D721Med (cell line): ENCODE measurements around the gene PLA2G6.
A peak's percentile ranks its signal among the peaks of the same experiment; 100 is the strongest.

ENCODE experiments used
- DNase-seq: peaks from one replicate; pipeline ENCODE4 v3.0.0; 2011; ENCODE audit warnings: low spot score; ENCODE audit not compliant: insufficient read length
- FAIRE-seq: peaks from 2 replicates; lab custom pipeline; 2011; peaks lifted over from hg19 to GRCh38; lab: Jason Lieb, UNC
- TF ChIP-seq, protein P1 (sequence below): IDR thresholded peaks from 2 replicates; pipeline ENCODE4 v1.5.1; 2012; ENCODE audit warnings: mild to moderate bottlenecking, control low read depth; ENCODE audit not compliant: insufficient read depth; ENCODE audit errors: missing control alignments

The PLA2G6 gene, protein sequence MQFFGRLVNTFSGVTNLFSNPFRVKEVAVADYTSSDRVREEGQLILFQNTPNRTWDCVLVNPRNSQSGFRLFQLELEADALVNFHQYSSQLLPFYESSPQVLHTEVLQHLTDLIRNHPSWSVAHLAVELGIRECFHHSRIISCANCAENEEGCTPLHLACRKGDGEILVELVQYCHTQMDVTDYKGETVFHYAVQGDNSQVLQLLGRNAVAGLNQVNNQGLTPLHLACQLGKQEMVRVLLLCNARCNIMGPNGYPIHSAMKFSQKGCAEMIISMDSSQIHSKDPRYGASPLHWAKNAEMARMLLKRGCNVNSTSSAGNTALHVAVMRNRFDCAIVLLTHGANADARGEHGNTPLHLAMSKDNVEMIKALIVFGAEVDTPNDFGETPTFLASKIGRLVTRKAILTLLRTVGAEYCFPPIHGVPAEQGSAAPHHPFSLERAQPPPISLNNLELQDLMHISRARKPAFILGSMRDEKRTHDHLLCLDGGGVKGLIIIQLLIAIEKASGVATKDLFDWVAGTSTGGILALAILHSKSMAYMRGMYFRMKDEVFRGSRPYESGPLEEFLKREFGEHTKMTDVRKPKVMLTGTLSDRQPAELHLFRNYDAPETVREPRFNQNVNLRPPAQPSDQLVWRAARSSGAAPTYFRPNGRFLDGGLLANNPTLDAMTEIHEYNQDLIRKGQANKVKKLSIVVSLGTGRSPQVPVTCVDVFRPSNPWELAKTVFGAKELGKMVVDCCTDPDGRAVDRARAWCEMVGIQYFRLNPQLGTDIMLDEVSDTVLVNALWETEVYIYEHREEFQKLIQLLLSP

DNA sequence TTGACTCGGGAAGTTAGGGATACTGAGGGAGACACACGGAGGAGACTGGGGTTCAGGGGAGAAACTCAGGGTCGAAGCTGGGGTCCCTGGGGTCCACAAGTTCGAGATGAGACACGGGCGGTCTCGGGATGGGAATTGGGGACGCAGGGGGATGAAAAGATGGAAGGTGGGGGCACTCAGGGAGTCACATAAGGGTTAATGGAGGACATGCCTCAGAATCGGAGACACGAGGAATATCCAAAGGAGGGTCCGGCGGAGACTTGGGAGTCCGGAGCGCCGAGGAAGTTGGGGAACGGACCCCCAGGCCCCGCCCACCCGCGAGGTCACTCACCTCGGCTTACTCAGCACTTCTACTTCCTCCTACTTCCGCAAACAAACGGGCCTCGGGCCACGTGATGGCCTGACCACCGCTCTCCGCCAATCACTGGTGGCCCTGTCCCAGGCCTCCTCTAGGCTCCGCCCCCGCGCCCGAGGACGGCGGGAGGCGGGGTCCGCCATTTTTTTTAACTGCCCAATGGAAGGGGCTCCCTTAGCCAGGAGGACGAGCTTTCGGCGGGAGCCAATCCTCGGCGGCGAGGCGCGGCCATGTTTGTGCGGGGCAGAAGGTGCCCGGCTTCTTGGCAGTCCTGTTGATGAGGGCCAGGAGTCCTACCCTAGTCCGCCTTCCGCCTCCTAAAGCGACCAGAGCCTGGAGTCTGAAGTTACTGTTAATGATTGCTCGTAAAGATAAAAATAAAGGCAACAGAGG lies at the start of gene PLA2G6:
TSS of gene PLA2G6 (minus strand) at position 378 of the 748 bp plus-strand sequence. CDS start 12,404 bp downstream, outside the sequence.
- no peak for FAIRE-seq
- TF ChIP-seq, protein P1, sequence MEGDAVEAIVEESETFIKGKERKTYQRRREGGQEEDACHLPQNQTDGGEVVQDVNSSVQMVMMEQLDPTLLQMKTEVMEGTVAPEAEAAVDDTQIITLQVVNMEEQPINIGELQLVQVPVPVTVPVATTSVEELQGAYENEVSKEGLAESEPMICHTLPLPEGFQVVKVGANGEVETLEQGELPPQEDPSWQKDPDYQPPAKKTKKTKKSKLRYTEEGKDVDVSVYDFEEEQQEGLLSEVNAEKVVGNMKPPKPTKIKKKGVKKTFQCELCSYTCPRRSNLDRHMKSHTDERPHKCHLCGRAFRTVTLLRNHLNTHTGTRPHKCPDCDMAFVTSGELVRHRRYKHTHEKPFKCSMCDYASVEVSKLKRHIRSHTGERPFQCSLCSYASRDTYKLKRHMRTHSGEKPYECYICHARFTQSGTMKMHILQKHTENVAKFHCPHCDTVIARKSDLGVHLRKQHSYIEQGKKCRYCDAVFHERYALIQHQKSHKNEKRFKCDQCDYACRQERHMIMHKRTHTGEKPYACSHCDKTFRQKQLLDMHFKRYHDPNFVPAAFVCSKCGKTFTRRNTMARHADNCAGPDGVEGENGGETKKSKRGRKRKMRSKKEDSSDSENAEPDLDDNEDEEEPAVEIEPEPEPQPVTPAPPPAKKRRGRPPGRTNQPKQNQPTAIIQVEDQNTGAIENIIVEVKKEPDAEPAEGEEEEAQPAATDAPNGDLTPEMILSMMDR: no peak
- DNase-seq: peak; percentile 72

GRCh38 chr22:38230916-38231315 lies 49.3 kb upstream of the PLA2G6 start:
- FAIRE-seq: no peak
- TF ChIP-seq, protein P1: no peak

GRCh38 chr22:38230108-38230825 lies 48.6 kb upstream of the PLA2G6 start:
- TF ChIP-seq, protein P1: peak; percentile 40
- no peak for DNase-seq
- no peak for FAIRE-seq

More at GRCh38 chr22:38230916-38231315, 49.3 kb upstream of the PLA2G6 start:
- no peak for DNase-seq

DNA sequence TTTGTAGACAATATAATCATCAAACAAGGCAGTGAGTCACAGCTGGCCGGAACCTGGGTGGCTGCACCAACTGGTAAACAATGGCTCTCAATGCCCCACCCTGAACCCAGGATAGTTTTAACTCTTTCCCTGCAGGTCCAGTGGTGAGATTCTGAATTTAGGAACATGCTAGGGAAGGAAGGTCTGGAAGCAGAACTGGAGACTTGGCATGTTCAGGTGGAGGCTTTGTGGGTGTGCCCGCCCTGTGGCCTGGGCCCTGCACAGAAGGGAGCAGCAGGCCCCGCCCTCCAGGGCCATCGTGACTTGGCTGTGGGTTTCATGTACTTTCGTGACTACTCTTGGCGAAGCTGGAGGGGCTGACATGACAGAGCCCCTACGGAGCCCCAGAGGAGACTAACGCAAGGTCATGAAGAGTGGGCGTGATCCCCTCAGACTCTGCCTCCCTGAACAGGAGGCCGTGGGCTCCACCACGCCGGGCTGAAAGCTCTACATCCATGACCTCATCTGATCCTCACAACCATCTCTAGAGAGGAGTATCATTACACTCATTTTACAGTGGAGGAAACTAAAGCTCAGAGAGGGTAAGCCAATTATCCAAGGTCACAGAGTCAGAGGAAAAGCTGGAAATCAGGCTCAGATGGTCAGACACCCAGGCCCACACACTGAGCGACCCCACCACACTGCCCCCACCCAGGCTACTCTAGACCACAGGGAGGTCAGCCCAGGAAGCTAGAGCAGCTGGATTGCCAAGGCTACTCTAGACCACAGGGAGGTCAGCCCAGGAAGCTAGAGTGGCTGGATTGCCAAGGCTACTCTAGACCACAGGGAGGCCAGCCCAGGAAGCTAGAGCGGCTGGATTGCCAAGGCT lies 47.5 kb upstream of the PLA2G6 start:
- FAIRE-seq (no peak), DNase-seq (no peak)
- TF ChIP-seq, protein P1: no peak

DNA sequence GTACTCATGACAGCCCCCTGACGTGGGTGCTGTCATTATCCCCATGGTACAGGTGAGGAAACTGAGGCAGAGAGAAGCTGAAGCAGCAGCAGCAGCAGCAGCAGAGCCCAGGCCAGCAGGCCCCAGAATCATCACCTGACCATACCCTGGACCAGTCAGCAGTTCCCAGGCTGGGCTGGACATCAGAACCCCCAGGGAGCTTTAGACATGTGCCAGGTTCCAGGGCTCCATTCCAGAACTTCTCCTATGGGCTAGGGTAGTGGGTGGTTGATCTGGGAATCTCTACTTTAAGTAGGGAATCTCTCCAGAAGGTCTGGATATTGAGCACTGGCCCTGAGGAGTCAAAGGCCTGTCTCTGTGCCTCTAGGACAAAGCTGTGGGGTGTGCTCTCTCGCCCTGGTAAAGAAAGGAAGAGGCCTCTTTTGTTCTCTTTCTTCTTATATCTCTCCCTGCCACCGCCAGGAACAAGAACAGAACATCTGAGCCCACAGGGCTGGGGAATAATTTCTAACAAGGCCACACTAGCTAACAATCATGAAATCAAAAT lies 46.8 kb upstream of the PLA2G6 start:
- DNase-seq (no peak), FAIRE-seq (no peak)
- TF ChIP-seq, protein P1: no peak
